Heart left ventricle (tissue), 13 donors: Measurements from ENCODE around the gene RPS6KC1.

ENCODE experiments used
- CTCF ChIP-seq, 12 donors: fragments of 200-600 bp; sonication (generic) in 4 of 12; IDR thresholded peaks; one replicate each; pipeline versions ENCODE4 v1.5.0 to v1.8.0; 2018 to 2022; ENCODE audit warnings: antibody characterized with exemption in 12 of 12, mild to moderate bottlenecking in 5 of 12
- POLR2A ChIP-seq, 2 donors: fragments of 450-650 bp; IDR thresholded peaks; one replicate each; pipeline ENCODE4 v1.6.1; 2017; ENCODE audit warnings: antibody characterized with exemption in 2 of 2, mild to moderate bottlenecking in 2 of 2, moderate library complexity in 2 of 2
- donor health status: ischemic (EF 13 %, LVEDD 7.1; RV severe dilation, severe dysfunction).
- donor health status: DM: no; HTN: yes; CAD: no.
- donor health status: DM: no; HTN: no; CAD: no.
- donor health status: ischemic (EF 25% LVEDD 6.9; RV normal size, moderate dysfunction).
- donor health status: ischemic (EF 25% LVEDD 5.7; RV mildly dilated, moderate dysfunction).
- donor health status: ischemic (EF 35%, LVEDD 5.7; RV mildly dilated, moderate dysfunction).
- donor health status: nonischemic (EF 11% LVEDD 7.7; RV severe dilation, severe dysfunction).
- donor health status: DM: yes; HTN: yes; CAD: no.
- donor health status: PGD.
- donor health status: ischemic (EF 29% LVEDD 5.4; RV normal size, mild dysfunction).
- donor health status: nonischemic (EF 23%, LVEDD 6.1; RV moderate dilation, normal function).

GRCh38 chr1:213162338-213162737, 111.3 kb downstream of the RPS6KC1 start:
- TF ChIP-seq CTCF (IDR thresholded peaks at IDR 0.05): no peak
- TF ChIP-seq POLR2A (IDR thresholded peaks at IDR 0.05): no peak
